CD4-positive, CD25-positive, alpha-beta regulatory T cell (primary cell): ENCODE data around the gene ALAS1. TPM values are rescaled to one million over a fixed set of nuclear protein-coding genes. Genes with fewer than 3 reads are reported as not detected.

Source experiments
- ATAC-seq, 2 donors: fragments of 150-1000 bp; cut with Tn5 transposase; one replicate each; pipeline ENCODE4 v1.10.0; 2021; ENCODE audit warnings: low read depth in 2 of 2, moderate number of reproducible peaks in 2 of 2, moderate library complexity in 1 of 2
- DNase-seq, 3 donors: peaks; one replicate each; pipeline versions ENCODE4 v3.0.0 to v3.0.0-alpha.2; 2012 to 2022; ENCODE audit warnings: mixed read lengths in 1 of 3
- H3K27ac ChIP-seq: one replicate; pipeline ENCODE4 v1.7.0; 2013; ENCODE audit warnings: mild to moderate bottlenecking, low read length; ENCODE audit not compliant: insufficient read depth, poor library complexity, severe bottlenecking
- H3K27me3 ChIP-seq: one replicate; pipeline ENCODE4 v1.7.0; 2013; ENCODE audit warnings: low read length; ENCODE audit not compliant: control insufficient read depth, insufficient read depth
- H3K36me3 ChIP-seq: one replicate; pipeline ENCODE4 v1.7.0; 2013; ENCODE audit warnings: mild to moderate bottlenecking, low read length, moderate library complexity; ENCODE audit not compliant: control insufficient read depth, insufficient read depth
- H3K4me1 ChIP-seq: 2 replicates; pipeline ENCODE4 v1.7.0; 2013; ENCODE audit warnings: mild to moderate bottlenecking, low read length; ENCODE audit not compliant: insufficient read depth, control insufficient read depth, poor library complexity, severe bottlenecking
- H3K4me3 ChIP-seq: one replicate; pipeline ENCODE4 v1.7.0; 2013; ENCODE audit warnings: low read depth, mild to moderate bottlenecking, low read length, moderate library complexity
- H3K9me3 ChIP-seq, 2 experiments: 1 replicate in 1 of 2; 2 replicates in 1 of 2; pipeline ENCODE4 v1.7.0; 2013; ENCODE audit warnings: low read length in 2 of 2, mild to moderate bottlenecking in 1 of 2, moderate library complexity in 1 of 2; ENCODE audit not compliant: control insufficient read depth in 2 of 2
- H3K27ac Mint-ChIP-seq, 3 donors: one replicate each; pipeline ENCODE4 v1.8.0; 2020 to 2022; ENCODE audit warnings: mild to moderate bottlenecking in 3 of 3, mixed read lengths in 3 of 3, moderate library complexity in 2 of 3
- H3K27me3 Mint-ChIP-seq: one replicate; pipeline ENCODE4 v1.8.0; 2022; ENCODE audit warnings: mild to moderate bottlenecking, mixed read lengths
- H3K36me3 Mint-ChIP-seq: one replicate; pipeline ENCODE4 v1.8.0; 2020; ENCODE audit warnings: mixed read lengths
- H3K4me1 Mint-ChIP-seq, 4 donors: one replicate each; pipeline ENCODE4 v1.8.0; 2020 to 2022; ENCODE audit warnings: mixed read lengths in 4 of 4, mild to moderate bottlenecking in 1 of 4
- H3K4me3 Mint-ChIP-seq, 4 donors: one replicate each; pipeline ENCODE4 v1.8.0; 2020 to 2022; ENCODE audit warnings: mild to moderate bottlenecking in 4 of 4, mixed read lengths in 4 of 4, moderate library complexity in 3 of 4
- H3K9me3 Mint-ChIP-seq, 7 donors: one replicate each; pipeline ENCODE4 v1.8.0; 2020 to 2022; ENCODE audit warnings: mixed read lengths in 7 of 7, mild to moderate bottlenecking in 3 of 7, moderate library complexity in 2 of 7
- polyA plus RNA-seq, 4 donors: library from polyadenylated mRNA; unstranded; fragments of 300-500 nt; fragmentation: Illumina TruSeq; gene quantifications; one replicate each; pipeline ENCODE4 v1.2.3, GENCODE V29; 2021
- total RNA-seq: library from RNA; stranded (reverse); gene quantifications from one replicate; pipeline ENCODE4 v1.2.3, GENCODE V29; 2022

Gene ALAS1
- total and polyA plus RNA-seq, 5 donors from 2014 or later: 17.1 to 41.4 (median 27.7) TPM

DNA sequence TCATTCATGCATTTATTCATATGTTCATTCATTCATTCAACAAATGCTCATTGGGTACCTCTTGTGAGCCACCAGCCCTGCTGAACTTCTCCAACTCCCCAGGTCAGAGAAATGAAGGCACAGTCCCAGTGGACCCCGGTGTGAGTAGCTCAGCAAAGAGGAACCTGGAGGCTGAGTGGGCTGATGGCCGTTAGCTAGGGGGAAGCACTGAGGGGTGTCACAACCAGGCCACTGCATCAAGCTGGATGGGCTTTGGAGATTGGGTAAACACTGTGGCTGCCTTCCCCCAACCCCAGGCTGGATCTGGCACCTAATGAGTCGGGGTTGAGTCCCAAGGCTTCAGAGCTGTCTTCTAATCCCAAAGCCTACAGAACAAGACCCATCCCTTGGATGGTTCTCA lies 12.1 kb upstream of the ALAS1 start:
- Mint-ChIP-seq H3K27ac (peak overlapping the region in 1 of 3 donors; percentile 54), H3K27me3 (no peaks in the 10 kb centered on the region), H3K36me3 (no peaks in the 10 kb centered on the region), H3K4me3 (no peak overlapping the region), H3K4me1 (peaks cover 0 to 8% (median 0%) of the 10 kb centered on the region in 4 donors), H3K9me3 (no peaks in the 10 kb centered on the region)
- no peak overlapping the region for H3K4me3 ChIP-seq
- no peak overlapping the region for H3K27ac ChIP-seq
- ATAC-seq: no peak
- H3K9me3 ChIP-seq: no peaks in the 10 kb centered on the region
- H3K36me3 ChIP-seq: no peaks in the 10 kb centered on the region
- H3K4me1 ChIP-seq: no peaks in the 10 kb centered on the region
- H3K27me3 ChIP-seq: no peaks in the 10 kb centered on the region
- no peak for DNase-seq

DNA sequence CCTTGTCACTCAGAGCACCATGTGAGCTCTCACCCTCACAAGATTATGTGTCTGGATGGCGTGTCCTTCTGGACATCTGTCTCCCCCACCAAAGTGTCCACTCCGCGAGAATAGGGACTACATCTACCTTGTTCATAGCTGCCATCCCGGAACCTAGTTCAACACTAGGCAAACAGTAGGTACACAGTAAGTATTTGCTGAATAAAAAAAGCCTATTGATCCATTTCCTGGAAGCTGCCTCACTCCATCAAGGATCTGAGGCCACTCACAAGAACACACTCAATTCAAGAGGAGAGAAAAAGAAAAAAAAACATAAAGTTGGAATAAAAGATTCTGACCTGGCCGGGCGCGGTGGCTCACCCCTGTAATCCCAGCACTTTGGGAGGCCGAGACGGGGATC lies 11.2 kb upstream of the ALAS1 start:
- Mint-ChIP-seq H3K36me3 (no peaks in the 10 kb centered on the region), H3K4me1 (peaks cover 0 to 8% (median 0%) of the 10 kb centered on the region in 4 donors), H3K4me3 (no peak overlapping the region), H3K27ac (no peak overlapping the region), H3K27me3 (no peaks in the 10 kb centered on the region), H3K9me3 (no peaks in the 10 kb centered on the region)
- no peak for DNase-seq
- no peaks in the 10 kb centered on the region for H3K27me3 ChIP-seq
- no peaks in the 10 kb centered on the region for H3K36me3 ChIP-seq
- no peak overlapping the region for H3K27ac ChIP-seq
- no peak overlapping the region for H3K4me3 ChIP-seq
- H3K4me1 ChIP-seq: no peaks in the 10 kb centered on the region
- H3K9me3 ChIP-seq: no peaks in the 10 kb centered on the region
- ATAC-seq: no peak

DNA sequence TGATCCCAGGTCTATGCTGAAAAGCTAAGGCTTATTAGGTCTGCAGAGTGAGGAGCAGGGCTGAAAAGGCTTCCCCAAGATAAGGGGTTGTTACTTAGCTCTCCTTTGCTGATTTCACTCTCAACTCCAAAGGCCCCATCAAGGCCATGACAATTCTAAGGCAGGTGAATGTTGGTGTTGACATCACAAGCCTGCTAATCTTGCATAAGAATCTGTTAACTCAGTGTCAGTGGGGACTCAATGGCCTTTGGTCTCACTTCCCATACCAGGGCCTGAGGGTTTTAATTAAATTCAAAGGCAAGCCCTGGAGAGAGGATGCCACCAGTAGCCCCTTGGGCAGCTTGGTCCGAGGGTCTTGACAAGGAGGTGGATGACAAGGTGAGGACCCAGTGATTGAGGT lies 9.4 kb upstream of the ALAS1 start:
- no peak overlapping the region for H3K27ac ChIP-seq
- Mint-ChIP-seq H3K27me3 (no peaks in the 10 kb centered on the region), H3K27ac (peak overlapping the region in 1 of 3 donors; percentile 60), H3K9me3 (no peaks in the 10 kb centered on the region), H3K4me1 (peaks cover 0 to 6% (median 0%) of the 10 kb centered on the region in 4 donors), H3K36me3 (no peaks in the 10 kb centered on the region), H3K4me3 (no peak overlapping the region)
- no peaks in the 10 kb centered on the region for H3K9me3 ChIP-seq
- no peak overlapping the region for H3K4me3 ChIP-seq
- DNase-seq: no peak
- no peaks in the 10 kb centered on the region for H3K27me3 ChIP-seq
- no peaks in the 10 kb centered on the region for H3K4me1 ChIP-seq
- H3K36me3 ChIP-seq: no peaks in the 10 kb centered on the region
- no peak for ATAC-seq

DNA sequence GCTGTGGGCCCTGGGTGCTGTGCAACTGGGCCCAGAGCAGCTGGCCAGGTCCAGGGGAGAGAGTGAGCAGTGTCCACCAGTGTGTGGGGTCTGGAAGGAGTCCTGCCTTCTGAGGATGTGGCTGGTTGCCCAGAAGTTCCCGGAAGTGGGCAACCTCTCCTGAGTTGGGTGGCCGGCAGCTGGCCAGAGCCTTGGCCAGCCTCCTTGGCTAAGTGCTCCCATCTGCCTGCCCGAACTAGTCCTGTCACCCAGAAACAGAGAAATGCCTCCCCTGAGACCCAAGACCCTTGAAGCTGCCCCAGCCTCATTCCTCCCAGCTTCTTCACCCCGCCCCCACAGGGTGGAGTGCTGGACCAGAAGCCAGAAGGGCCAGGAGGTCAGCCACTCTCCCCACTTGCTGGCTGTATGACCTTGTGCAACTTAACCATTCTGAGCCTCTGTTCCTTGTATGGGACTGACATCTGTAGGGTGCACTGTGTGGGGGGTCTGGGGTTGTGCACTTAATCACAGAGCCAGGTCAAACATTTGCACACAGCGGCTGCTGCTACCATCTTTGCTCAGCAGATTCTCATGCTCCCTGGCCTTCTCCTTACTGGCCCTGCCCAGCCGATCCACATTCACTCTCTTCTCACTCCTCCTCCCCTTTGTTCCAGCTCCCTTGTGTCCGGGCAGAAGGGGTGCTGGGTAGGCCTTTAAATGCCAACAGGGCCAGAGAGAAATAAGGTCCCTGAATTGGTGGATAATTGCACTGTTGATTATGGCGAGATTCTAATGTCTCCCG lies 7.5 kb upstream of the ALAS1 start:
- H3K4me1 Mint-ChIP-seq: peaks cover 0 to 6% (median 0%) of the 10 kb centered on the region in 4 donors
- H3K27me3 ChIP-seq: no peaks in the 10 kb centered on the region
- H3K36me3 Mint-ChIP-seq: no peaks in the 10 kb centered on the region
- H3K36me3 ChIP-seq: no peaks in the 10 kb centered on the region
- H3K4me1 ChIP-seq: no peaks in the 10 kb centered on the region
- no peak overlapping the region for H3K27ac Mint-ChIP-seq
- no peak overlapping the region for H3K27ac ChIP-seq
- H3K4me3 Mint-ChIP-seq: peak overlapping the region in 2 of 4 donors; percentile 43 to 63
- H3K9me3 ChIP-seq: no peaks in the 10 kb centered on the region
- DNase-seq: no peak
- no peak for ATAC-seq
- no peaks in the 10 kb centered on the region for H3K27me3 Mint-ChIP-seq
- H3K9me3 Mint-ChIP-seq: no peaks in the 10 kb centered on the region
- no peak overlapping the region for H3K4me3 ChIP-seq

DNA sequence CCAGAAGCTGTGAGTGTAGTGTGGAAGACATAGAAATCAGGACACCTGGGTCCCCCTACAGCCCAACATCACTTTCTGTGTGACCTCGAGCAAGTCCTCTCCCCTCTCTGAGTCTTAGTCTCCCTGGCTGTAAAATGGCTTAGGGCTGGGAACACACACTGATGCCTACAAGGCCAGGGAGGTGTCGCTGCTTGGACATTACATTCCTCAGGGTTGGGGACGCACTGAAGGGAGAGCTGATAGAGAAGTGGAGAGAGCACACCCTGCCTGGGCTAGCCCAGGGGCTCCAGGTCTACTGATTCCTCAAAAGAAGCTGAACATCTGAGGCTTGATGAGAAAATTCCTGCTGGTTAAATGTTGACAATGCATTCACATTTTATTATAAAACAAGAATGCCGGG lies 6.3 kb upstream of the ALAS1 start:
- H3K27ac Mint-ChIP-seq: no peak overlapping the region
- ATAC-seq (no peak), DNase-seq (no peak)
- peak overlapping the region in 1 of 4 donors; percentile 44 for H3K4me3 Mint-ChIP-seq
- no peaks in the 10 kb centered on the region for H3K27me3 Mint-ChIP-seq
- H3K4me3 ChIP-seq: no peak overlapping the region
- no peaks in the 10 kb centered on the region for H3K36me3 Mint-ChIP-seq
- no peak overlapping the region for H3K27ac ChIP-seq
- H3K36me3 ChIP-seq: no peaks in the 10 kb centered on the region
- H3K4me1 Mint-ChIP-seq: peaks cover 0 to 11% (median 2%) of the 10 kb centered on the region in 4 donors
- H3K27me3 ChIP-seq: no peaks in the 10 kb centered on the region
- no peaks in the 10 kb centered on the region for H3K4me1 ChIP-seq
- H3K9me3 ChIP-seq: no peaks in the 10 kb centered on the region
- no peaks in the 10 kb centered on the region for H3K9me3 Mint-ChIP-seq

DNA sequence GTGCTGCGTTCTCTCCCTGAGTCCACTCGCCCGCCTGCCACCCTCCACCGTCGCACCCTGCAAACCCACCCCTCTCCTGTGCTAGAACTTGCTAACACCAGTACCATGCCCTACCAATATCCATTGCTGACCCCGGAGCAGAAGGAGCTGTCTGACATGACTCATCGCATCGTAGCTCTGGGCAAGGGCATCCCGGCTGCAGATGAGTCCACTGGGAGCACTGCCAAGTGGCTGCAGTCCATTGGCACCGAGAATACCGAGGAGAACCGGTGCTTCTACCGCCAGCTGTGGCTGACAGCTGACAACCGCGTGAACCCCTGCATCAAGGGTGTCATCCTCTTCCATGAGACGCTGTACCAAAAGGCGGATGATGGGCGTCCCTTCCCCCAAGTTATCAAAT lies 4.9 kb upstream of the ALAS1 start:
- Mint-ChIP-seq H3K4me3 (peak overlapping the region in 1 of 4 donors; percentile 52), H3K4me1 (peaks cover 5 to 20% (median 9%) of the 10 kb centered on the region in 4 donors), H3K27me3 (no peaks in the 10 kb centered on the region), H3K27ac (no peak overlapping the region), H3K9me3 (no peaks in the 10 kb centered on the region), H3K36me3 (no peaks in the 10 kb centered on the region)
- no peaks in the 10 kb centered on the region for H3K9me3 ChIP-seq
- H3K4me1 ChIP-seq: peaks cover 10% of the 10 kb centered on the region
- H3K4me3 ChIP-seq: no peak overlapping the region
- DNase-seq (no peak), ATAC-seq (no peak)
- H3K36me3 ChIP-seq: no peaks in the 10 kb centered on the region
- H3K27me3 ChIP-seq: no peaks in the 10 kb centered on the region
- no peak overlapping the region for H3K27ac ChIP-seq

DNA sequence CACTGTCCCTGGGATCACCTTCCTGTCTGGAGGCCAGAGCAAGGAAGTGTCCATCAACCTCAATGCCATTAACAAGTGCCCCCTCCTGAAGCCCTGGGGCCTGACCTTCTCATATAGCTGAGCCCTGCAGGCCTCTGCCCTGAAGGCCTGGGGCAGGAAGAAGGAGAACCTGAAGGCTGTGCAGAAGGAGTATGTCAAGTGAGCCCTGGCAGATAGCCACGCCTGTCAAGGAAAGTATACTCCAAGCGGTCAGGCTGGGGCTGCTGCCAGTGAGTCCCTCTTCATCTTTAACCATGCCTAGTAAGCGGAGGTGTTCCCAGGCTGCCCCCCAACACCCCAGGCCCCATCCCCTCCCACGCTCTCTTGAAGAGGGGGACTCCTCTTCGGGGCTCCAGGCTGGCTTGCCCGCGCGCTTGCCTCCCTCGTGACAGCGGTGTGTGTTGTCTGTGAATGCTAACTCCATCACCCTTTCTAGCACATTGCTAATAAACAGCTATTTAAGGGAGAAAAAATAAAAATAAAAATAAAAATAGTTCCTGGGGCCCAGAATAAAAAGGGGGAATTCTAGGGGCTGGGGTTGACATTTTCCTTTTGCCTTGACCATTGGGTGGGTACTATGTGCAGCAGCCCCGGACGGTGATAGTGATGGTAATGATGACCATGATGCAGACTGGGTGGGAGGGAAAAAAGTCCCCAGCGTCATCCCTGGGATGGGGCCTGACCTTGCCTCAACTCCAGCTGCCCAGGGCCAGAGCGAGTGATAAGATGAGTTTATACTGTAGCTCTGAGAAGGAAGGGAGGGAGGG lies 3.3 kb upstream of the ALAS1 start:
- Mint-ChIP-seq H3K4me3 (peak overlapping the region in 1 of 4 donors; percentile 54), H3K36me3 (no peaks in the 10 kb centered on the region), H3K9me3 (no peaks in the 10 kb centered on the region), H3K27me3 (no peaks in the 10 kb centered on the region), H3K4me1 (peaks cover 14 to 29% (median 22%) of the 10 kb centered on the region in 4 donors), H3K27ac (no peak overlapping the region)
- H3K27ac ChIP-seq: no peak overlapping the region
- H3K36me3 ChIP-seq: peaks cover 3% of the 10 kb centered on the region
- H3K4me1 ChIP-seq: peaks cover 24% of the 10 kb centered on the region
- ATAC-seq (no peak), DNase-seq (no peak)
- no peak overlapping the region for H3K4me3 ChIP-seq
- no peaks in the 10 kb centered on the region for H3K9me3 ChIP-seq
- no peaks in the 10 kb centered on the region for H3K27me3 ChIP-seq
